ENCODE measurements around the gene RAB25. TPM values are rescaled to one million over a fixed set of nuclear protein-coding genes. Genes with fewer than 3 reads are reported as not detected.

Gene RAB25
- total and polyA plus RNA-seq, 9 donors: 0.28 to 38.6 (median 2.9) TPM; not detected in 1

- Histone ChIP-seq H3K27me3 (no peaks in the 10 kb centered on the region), H3K36me3 (no peaks in the 10 kb centered on the region), H3K27ac (no peak overlapping the region), H3K4me1 (ENCODE audit: insufficient read depth) (peaks cover 2% of the 10 kb centered on the region), H3K9me3 (no peaks in the 10 kb centered on the region), H3K4me3 (peak overlapping the region; percentile 47)
- intact Hi-C loops (cut with DNase I): no loop called here
- no peak for TF ChIP-seq EP300 (IDR thresholded peaks at IDR 0.05)
- TF ChIP-seq CTCF (IDR thresholded peaks at IDR 0.05): no peak
- TF ChIP-seq POLR2A (IDR thresholded peaks at IDR 0.05): no peak
- DNase-seq: no peak
- WGBS, 3 donors: 56 to 67% (median 61%) methylated on average over 4 of the region's 4 CpGs
These were observed 14.8 kb downstream of the RAB25 start for GRCh38 chr1:156075775-156076204.

- H3K36me3 ChIP-seq: no peaks in the 10 kb centered on the region
- H3K9me3 ChIP-seq: no peaks in the 10 kb centered on the region
- WGBS, 3 donors: 46 to 59% (median 49%) methylated on average over 48 to 73 of the region's 73 CpGs
- TF ChIP-seq CTCF (IDR thresholded peaks at IDR 0.05): no peak
- TF ChIP-seq EP300 (IDR thresholded peaks at IDR 0.05): no peak
- TF ChIP-seq POLR2A (IDR thresholded peaks at IDR 0.05): no peak
- H3K27me3 ChIP-seq: no peaks in the 10 kb centered on the region
- H3K4me3 ChIP-seq: peak overlapping the region; percentile 47
- intact Hi-C loops (cut with DNase I): no loop called here
- no peak overlapping the region for H3K27ac ChIP-seq
- peaks cover 2% of the 10 kb centered on the region for H3K4me1 ChIP-seq (ENCODE audit: insufficient read depth)
- peak in 4 of 5 donors; percentile 39 to 67 (median 53) for DNase-seq
These were observed 15.9 kb downstream of the RAB25 start for GRCh38 chr1:156076609-156077429.

GRCh38 chr1:156077430-156077760 lies 16.4 kb downstream of the RAB25 start:
- Histone ChIP-seq H3K4me3 (no peak overlapping the region), H3K36me3 (no peaks in the 10 kb centered on the region), H3K27ac (no peak overlapping the region), H3K9me3 (no peaks in the 10 kb centered on the region), H3K27me3 (no peaks in the 10 kb centered on the region), H3K4me1 (ENCODE audit: insufficient read depth) (peaks cover 2% of the 10 kb centered on the region)
- WGBS, 3 donors: 83 to 93% (median 87%) methylated on average over 18 to 19 of the region's 19 CpGs
- intact Hi-C loops (cut with DNase I): no loop called here
- TF ChIP-seq CTCF (IDR thresholded peaks at IDR 0.05) (no peak), POLR2A (IDR thresholded peaks at IDR 0.05) (no peak), EP300 (IDR thresholded peaks at IDR 0.05) (no peak)
- DNase-seq: no peak

- intact Hi-C loops (cut with DNase I): no loop called here
- Histone ChIP-seq H3K27me3 (no peaks in the 10 kb centered on the region), H3K27ac (no peak overlapping the region), H3K36me3 (no peaks in the 10 kb centered on the region), H3K4me3 (no peak overlapping the region), H3K4me1 (ENCODE audit: insufficient read depth) (peaks cover 2% of the 10 kb centered on the region), H3K9me3 (no peaks in the 10 kb centered on the region)
- TF ChIP-seq CTCF (IDR thresholded peaks at IDR 0.05): no peak
- no peak for TF ChIP-seq POLR2A (IDR thresholded peaks at IDR 0.05)
- TF ChIP-seq EP300 (IDR thresholded peaks at IDR 0.05): no peak
- DNase-seq: no peak
- 83 to 91% (median 89%) methylated on average over 5 of the region's 5 CpGs for WGBS, 3 donors
These were observed 17.8 kb downstream of the RAB25 start for GRCh38 chr1:156078728-156079127.

Data from ovary (tissue), 9 donors.